Liver (tissue), 9 donors: ENCODE data around the gene MACROD1. TPM values are rescaled to one million over a fixed set of nuclear protein-coding genes. Genes with fewer than 3 reads are reported as not detected.

ENCODE experiments used
- DNase-seq: peaks from one replicate; pipeline ENCODE4 v3.0.0-alpha.2; 2017; ENCODE audit warnings: low spot score
- H3K27ac ChIP-seq, 2 donors: one replicate each; pipeline ENCODE4 v1.7.0; 2013; ENCODE audit warnings: inconsistent platforms in 2 of 2, low read length in 2 of 2, control low read depth in 1 of 2, low read depth in 1 of 2, mild to moderate bottlenecking in 1 of 2
- H3K27me3 ChIP-seq, 4 donors: one replicate each; pipeline versions ENCODE4 v1.6.1 to v1.7.0; 2013; ENCODE audit warnings: low read length in 3 of 4, inconsistent platforms in 1 of 4, mild to moderate bottlenecking in 1 of 4, moderate library complexity in 1 of 4; ENCODE audit not compliant: control insufficient read depth in 4 of 4, insufficient read depth in 4 of 4
- H3K36me3 ChIP-seq, 4 donors: one replicate each; pipeline versions ENCODE4 v1.6.1 to v1.7.0; 2013; ENCODE audit warnings: low read length in 3 of 4, mild to moderate bottlenecking in 3 of 4, low read depth in 1 of 4, moderate library complexity in 1 of 4; ENCODE audit not compliant: control insufficient read depth in 4 of 4, insufficient read depth in 3 of 4
- H3K4me1 ChIP-seq, 4 donors: one replicate each; pipeline versions ENCODE4 v1.6.1 to v1.7.0; 2013; ENCODE audit warnings: low read length in 3 of 4, mild to moderate bottlenecking in 3 of 4, moderate library complexity in 1 of 4; ENCODE audit not compliant: control insufficient read depth in 4 of 4, insufficient read depth in 4 of 4
- H3K4me3 ChIP-seq, 3 donors: one replicate each; pipeline versions ENCODE4 v1.6.1 to v1.7.0; 2013; ENCODE audit warnings: low read length in 3 of 3, control low read depth in 1 of 3, low read depth in 1 of 3, mild to moderate bottlenecking in 1 of 3
- H3K9ac ChIP-seq, 2 donors: one replicate each; pipeline ENCODE4 v1.7.0; 2013; ENCODE audit warnings: low read length in 2 of 2, mild to moderate bottlenecking in 2 of 2, moderate library complexity in 2 of 2, control low read depth in 1 of 2, low read depth in 1 of 2
- H3K9me3 ChIP-seq, 4 donors: one replicate each; pipeline versions ENCODE4 v1.6.1 to v1.7.0; 2013; ENCODE audit warnings: low read length in 3 of 4; ENCODE audit not compliant: control insufficient read depth in 4 of 4
- ATF3 ChIP-seq: IDR thresholded peaks from 2 replicates; pipeline ENCODE4 v1.6.1; 2016; ENCODE audit warnings: antibody characterized with exemption
- CTCF ChIP-seq: fragments of 150-350 bp; IDR thresholded peaks from 2 replicates; pipeline ENCODE4 v1.5.1; 2017; ENCODE audit warnings: improper control_type of control experiment, low read depth, low read length; ENCODE audit not compliant: missing input control
- EGR1 ChIP-seq, 2 donors: IDR thresholded peaks; 2 replicates each; pipeline ENCODE4 v1.6.1; 2016 to 2018; ENCODE audit warnings: antibody characterized with exemption in 2 of 2, low read depth in 2 of 2
- FOXA1 ChIP-seq: IDR thresholded peaks from 2 replicates; pipeline ENCODE4 v1.6.1; 2016; ENCODE audit warnings: antibody characterized with exemption
- FOXA2 ChIP-seq: IDR thresholded peaks from 2 replicates; pipeline ENCODE4 v1.6.1; 2016; ENCODE audit warnings: antibody characterized with exemption
- GABPA ChIP-seq, 2 donors: IDR thresholded peaks in 1 of 2; conservative IDR thresholded peaks in 1 of 2; 2 replicates each; pipeline ENCODE4 v1.6.1; 2016; ENCODE audit warnings: antibody characterized with exemption in 2 of 2, mild to moderate bottlenecking in 1 of 2, moderate library complexity in 1 of 2
- HNF4A ChIP-seq, 2 donors: conservative IDR thresholded peaks; 2 replicates each; pipeline ENCODE4 v1.6.1; 2016; ENCODE audit warnings: antibody characterized with exemption in 2 of 2, mild to moderate bottlenecking in 2 of 2
- HNF4G ChIP-seq: IDR thresholded peaks from 2 replicates; pipeline ENCODE4 v1.6.1; 2016; ENCODE audit warnings: antibody characterized with exemption
- JUND ChIP-seq, 2 donors: IDR thresholded peaks; 2 replicates each; pipeline ENCODE4 v1.6.1; 2016; ENCODE audit warnings: antibody characterized with exemption in 2 of 2
- MAX ChIP-seq: IDR thresholded peaks from 2 replicates; pipeline ENCODE4 v1.6.1; 2016; ENCODE audit warnings: antibody characterized with exemption
- NR2F2 ChIP-seq: IDR thresholded peaks from 2 replicates; pipeline ENCODE4 v1.6.1; 2016; ENCODE audit warnings: antibody characterized with exemption
- RAD21 ChIP-seq, 2 donors: IDR thresholded peaks; 2 replicates each; pipeline ENCODE4 v1.6.1; 2016; ENCODE audit warnings: antibody characterized with exemption in 2 of 2, mild to moderate bottlenecking in 2 of 2
- REST ChIP-seq: IDR thresholded peaks from 2 replicates; pipeline ENCODE4 v1.6.1; 2016; ENCODE audit warnings: antibody characterized with exemption, mild to moderate bottlenecking
- RXRA ChIP-seq, 2 donors: IDR thresholded peaks; 2 replicates each; pipeline ENCODE4 v1.6.1; 2017 to 2018; ENCODE audit warnings: antibody characterized with exemption in 2 of 2, mild to moderate bottlenecking in 1 of 2
- SP1 ChIP-seq: IDR thresholded peaks from 2 replicates; pipeline ENCODE4 v1.6.1; 2018; ENCODE audit warnings: antibody characterized with exemption, mild to moderate bottlenecking
- YY1 ChIP-seq: IDR thresholded peaks from 2 replicates; pipeline ENCODE4 v1.6.1; 2016; ENCODE audit warnings: antibody characterized with exemption, mild to moderate bottlenecking
- ZBTB33 ChIP-seq: IDR thresholded peaks from 2 replicates; pipeline ENCODE4 v1.6.1; 2016; ENCODE audit warnings: antibody characterized with exemption
- WGBS: extraction: QIAGEN DNeasy Blood & Tissue Kit; methylation state at CpG from one replicate; pipeline ENCODE4 v1.1.7; 2013; 5-methylcytosine and 5-hydroxymethylcytosine counted together
- polyA plus RNA-seq, 2 donors: library from polyadenylated mRNA; stranded (reverse) in 1 of 2; unstranded in 1 of 2; fragments of 200-250 nt in 1 of 2; fragments of >200 nt in 1 of 2; fragmentation: Nextera tagmentation in 1 of 2; extraction: Ambion mirVana in 1 of 2; gene quantifications; one replicate each; pipeline versions ENCODE4 v1.2.1 to v1.2.3, GENCODE V29; 2013 to 2015
- total RNA-seq, 2 donors: library from RNA; depleted of rRNA; stranded (reverse); fragments of >200 nt; gene quantifications; one replicate each; pipeline ENCODE4 v1.2.3, GENCODE V29; 2014
- donor health status: healthy.
- donor health status: healthy.
- donor health status: healthy.
- donor health status: healthy.
- donor health status: healthy.

MACROD1 gene
- total and polyA plus RNA-seq, 4 donors = 8.9 to 25.9 (median 13.1) TPM

GRCh38 chr11:64202992-64203391 lies 37.1 kb upstream of the MACROD1 start:
- no peaks in the 10 kb centered on the region for H3K9me3 ChIP-seq
- H3K4me3 ChIP-seq = no peak overlapping the region
- no peak for TF ChIP-seq CTCF
- no peak for TF ChIP-seq HNF4A (conservative IDR thresholded peaks at IDR 0.05)
- TF ChIP-seq EGR1 (IDR thresholded peaks at IDR 0.05; ENCODE audit: low read depth in 2 of 2) = no peak
- no peak for TF ChIP-seq NR2F2
- TF ChIP-seq FOXA2 = no peak
- TF ChIP-seq ZBTB33 = no peak
- TF ChIP-seq GABPA (IDR thresholded peaks at IDR 0.05 in 1 of 2, conservative IDR thresholded peaks at IDR 0.05 in 1 of 2) = no peak
- no peak for TF ChIP-seq SP1
- no peak for TF ChIP-seq RXRA (IDR thresholded peaks at IDR 0.05)
- no peak for TF ChIP-seq MAX
- TF ChIP-seq JUND (IDR thresholded peaks at IDR 0.05) = no peak
- no peak for TF ChIP-seq RAD21 (IDR thresholded peaks at IDR 0.05)
- no peak for TF ChIP-seq ATF3
- no peak for TF ChIP-seq FOXA1
- TF ChIP-seq HNF4G = no peak
- TF ChIP-seq YY1 = no peak
- peaks cover 0 to 12% (median 5%) of the 10 kb centered on the region in 4 donors for H3K4me1 ChIP-seq
- WGBS = 96% methylated on average over 9 of the region's 9 CpGs
- H3K36me3 ChIP-seq = peaks cover 21 to 42% (median 35%) of the 10 kb centered on the region in 4 donors
- H3K27ac ChIP-seq = no peak overlapping the region
- H3K27me3 ChIP-seq = no peaks in the 10 kb centered on the region
- no peak overlapping the region for H3K9ac ChIP-seq
- no peak for DNase-seq

- Histone ChIP-seq H3K27me3 (no peaks in the 10 kb centered on the region), H3K36me3 (peaks cover 19 to 56% (median 49%) of the 10 kb centered on the region in 4 donors), H3K9me3 (no peaks in the 10 kb centered on the region), H3K4me3 (no peak overlapping the region), H3K4me1 (peaks cover 0 to 11% (median 5%) of the 10 kb centered on the region in 4 donors), H3K9ac (no peak overlapping the region), H3K27ac (no peak overlapping the region)
- WGBS = 68% methylated on average over 3 of the region's 3 CpGs
- TF ChIP-seq ATF3 (no peak), HNF4A (conservative IDR thresholded peaks at IDR 0.05) (no peak), HNF4G (no peak), REST (no peak), CTCF (no peak), EGR1 (IDR thresholded peaks at IDR 0.05; ENCODE audit: low read depth in 2 of 2) (no peak), SP1 (no peak), NR2F2 (no peak), GABPA (IDR thresholded peaks at IDR 0.05 in 1 of 2, conservative IDR thresholded peaks at IDR 0.05 in 1 of 2) (no peak), RAD21 (IDR thresholded peaks at IDR 0.05) (no peak), FOXA1 (no peak), RXRA (IDR thresholded peaks at IDR 0.05) (no peak), ZBTB33 (no peak), FOXA2 (no peak), YY1 (no peak), MAX (no peak)
- no peak for DNase-seq
Measured at GRCh38 chr11:64201543-64201942, 35.6 kb upstream of the MACROD1 start.
